B cell (primary cell): ENCODE results near the gene MAD1L1.
"Not testable (repeated sequence)": the region's sequence is repeated elsewhere in the genome, so short reads cannot be mapped to it uniquely, and the experiment has no call there.

Source experiments
- EZH2 ChIP-seq: IDR thresholded peaks from 2 replicates; pipeline ENCODE4 v1.6.1; 2012; ENCODE audit warnings: borderline replicate concordance, low read depth, mild to moderate bottlenecking, moderate library complexity, low read length; ENCODE audit not compliant: insufficient read depth, poor library complexity, severe bottlenecking
- TF ChIP-seq, protein P1 (sequence below): fragments of 200-600 bp; IDR thresholded peaks from one replicate; pipeline ENCODE4 v1.8.0; 2022; ENCODE audit warnings: antibody characterized with exemption, mild to moderate bottlenecking

- TF ChIP-seq EZH2 = not testable (repeated sequence)
- TF ChIP-seq, protein P1, sequence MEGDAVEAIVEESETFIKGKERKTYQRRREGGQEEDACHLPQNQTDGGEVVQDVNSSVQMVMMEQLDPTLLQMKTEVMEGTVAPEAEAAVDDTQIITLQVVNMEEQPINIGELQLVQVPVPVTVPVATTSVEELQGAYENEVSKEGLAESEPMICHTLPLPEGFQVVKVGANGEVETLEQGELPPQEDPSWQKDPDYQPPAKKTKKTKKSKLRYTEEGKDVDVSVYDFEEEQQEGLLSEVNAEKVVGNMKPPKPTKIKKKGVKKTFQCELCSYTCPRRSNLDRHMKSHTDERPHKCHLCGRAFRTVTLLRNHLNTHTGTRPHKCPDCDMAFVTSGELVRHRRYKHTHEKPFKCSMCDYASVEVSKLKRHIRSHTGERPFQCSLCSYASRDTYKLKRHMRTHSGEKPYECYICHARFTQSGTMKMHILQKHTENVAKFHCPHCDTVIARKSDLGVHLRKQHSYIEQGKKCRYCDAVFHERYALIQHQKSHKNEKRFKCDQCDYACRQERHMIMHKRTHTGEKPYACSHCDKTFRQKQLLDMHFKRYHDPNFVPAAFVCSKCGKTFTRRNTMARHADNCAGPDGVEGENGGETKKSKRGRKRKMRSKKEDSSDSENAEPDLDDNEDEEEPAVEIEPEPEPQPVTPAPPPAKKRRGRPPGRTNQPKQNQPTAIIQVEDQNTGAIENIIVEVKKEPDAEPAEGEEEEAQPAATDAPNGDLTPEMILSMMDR = not testable (repeated sequence)
Observed at GRCh38 chr7:1831933-1832535, 400.7 kb downstream of the MAD1L1 start.
